ENCODE results near the gene ARMC9.
"Not testable (repeated sequence)": the region's sequence is repeated elsewhere in the genome, so short reads cannot be mapped to it uniquely, and the experiment has no call there.

Gene ARMC9

DNA sequence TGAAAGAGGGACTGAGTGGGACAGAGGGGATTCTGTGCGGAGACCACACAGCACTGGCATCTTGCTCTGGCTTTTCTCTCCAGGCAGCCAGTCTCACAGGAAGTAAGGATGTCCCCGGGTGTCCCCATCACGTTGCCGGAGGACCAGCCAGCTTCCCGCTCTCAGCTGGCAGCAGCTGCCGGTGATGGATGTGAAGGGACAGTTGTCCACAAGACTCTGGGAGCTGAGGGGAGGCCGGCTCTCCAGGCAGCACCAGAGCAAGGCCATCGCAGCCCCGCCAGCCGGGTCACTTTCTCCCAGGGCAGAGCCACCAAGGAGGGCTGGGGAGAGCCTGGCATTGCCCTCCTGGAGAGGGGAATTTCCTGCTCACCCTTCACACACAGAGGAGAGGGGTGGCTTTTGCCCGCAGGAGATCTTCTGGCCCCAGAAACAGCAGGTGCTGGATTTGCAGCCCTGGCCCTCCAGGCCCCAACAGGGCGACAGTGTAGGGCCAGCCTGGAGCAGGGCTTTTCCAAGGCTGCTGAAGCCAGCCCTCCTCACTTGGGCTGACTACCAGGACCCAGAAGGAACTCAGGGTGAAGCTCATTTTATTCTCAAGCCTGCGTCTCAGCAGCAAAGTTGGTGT lies 173.1 kb downstream of the ARMC9 start:
- Histone ChIP-seq H3K4me1 (ENCODE audit: insufficient read depth, low read length) (peaks cover 33% of the 10 kb centered on the region), H3K9me3 (ENCODE audit: control insufficient read depth, insufficient read depth, low read length) (no peaks in the 10 kb centered on the region), H3K36me3 (ENCODE audit: insufficient read depth, low read length) (no peaks in the 10 kb centered on the region), H3K9ac (ENCODE audit: low read depth, low read length) (no peak overlapping the region)

DNA sequence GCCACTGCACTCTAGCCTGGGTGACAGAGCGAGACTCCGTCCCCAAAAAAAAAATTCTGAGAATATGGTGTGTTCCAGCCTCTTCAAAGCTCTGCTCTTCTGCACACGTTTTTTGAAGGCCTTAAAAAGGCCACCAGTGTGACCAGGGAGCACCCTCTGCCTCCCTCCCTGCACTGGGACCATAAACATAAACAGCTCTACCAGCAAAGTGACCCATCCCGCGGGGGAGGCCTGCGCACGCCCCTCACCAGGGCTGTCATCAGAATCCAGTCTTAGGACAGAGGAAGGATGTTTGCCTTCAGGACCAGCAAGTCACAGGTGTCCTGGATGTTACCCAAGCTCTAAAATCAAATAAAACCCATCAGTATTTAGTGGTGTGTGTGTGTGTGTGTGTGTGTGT lies 173.9 kb downstream of the ARMC9 start:
- Histone ChIP-seq H3K36me3 (ENCODE audit: insufficient read depth, low read length) (no peaks in the 10 kb centered on the region), H3K9me3 (ENCODE audit: control insufficient read depth, insufficient read depth, low read length) (no peaks in the 10 kb centered on the region), H3K4me1 (ENCODE audit: insufficient read depth, low read length) (peaks cover 38% of the 10 kb centered on the region), H3K9ac (ENCODE audit: low read depth, low read length) (no peak overlapping the region)

DNA sequence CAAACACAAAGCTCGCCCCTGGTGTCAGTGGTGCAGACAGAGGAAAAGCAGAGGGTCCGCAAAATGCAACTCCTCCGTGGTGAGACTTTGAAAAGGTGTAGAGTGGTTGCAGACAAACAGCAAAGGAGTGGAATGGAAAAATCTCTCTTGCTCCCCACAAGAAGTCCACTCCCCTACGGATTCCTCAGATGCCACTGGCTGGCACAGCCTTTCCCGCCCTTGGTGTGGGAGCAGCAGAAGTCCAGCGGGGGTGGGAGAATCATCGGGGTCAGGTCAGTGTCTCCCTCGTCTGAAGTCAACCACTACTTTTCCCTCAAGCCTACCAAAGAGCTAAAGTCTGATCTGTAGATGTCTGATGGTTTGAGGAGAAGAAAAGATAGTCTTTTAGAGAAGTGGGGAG lies 174.8 kb downstream of the ARMC9 start:
- peaks cover 44% of the 10 kb centered on the region for H3K4me1 ChIP-seq (ENCODE audit: insufficient read depth, low read length)
- no peaks in the 10 kb centered on the region for H3K36me3 ChIP-seq (ENCODE audit: insufficient read depth, low read length)
- no peak overlapping the region for H3K9ac ChIP-seq (ENCODE audit: low read depth, low read length)
- H3K9me3 ChIP-seq (ENCODE audit: control insufficient read depth, insufficient read depth, low read length), result no peaks in the 10 kb centered on the region

DNA sequence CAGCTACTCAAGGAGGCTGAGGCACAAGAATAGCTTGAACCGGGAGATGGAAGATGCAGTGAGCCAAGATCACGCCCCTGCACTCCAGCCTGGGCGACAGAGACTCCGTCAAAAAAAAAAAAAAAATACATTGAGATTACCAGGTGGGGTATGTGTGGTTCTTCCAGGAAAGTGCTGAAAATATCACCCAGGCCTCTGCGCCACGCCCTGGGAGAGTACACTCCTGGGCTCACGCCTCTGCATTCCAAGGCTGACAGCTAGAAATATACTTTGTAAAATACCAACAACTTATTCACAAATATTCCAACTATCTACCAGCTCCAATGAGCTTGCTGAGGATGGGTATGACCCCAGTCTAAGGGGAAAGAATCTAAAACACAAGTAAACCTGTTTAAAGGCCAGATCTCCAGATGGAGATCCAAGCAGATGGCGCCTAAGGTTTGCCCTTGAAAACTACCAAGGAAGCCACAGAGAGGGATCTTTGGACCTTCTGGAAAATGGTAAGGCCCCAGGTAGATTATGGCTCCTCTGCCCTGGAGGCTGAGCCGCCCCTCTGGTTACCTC lies 175.4 kb downstream of the ARMC9 start:
- no peaks in the 10 kb centered on the region for H3K9me3 ChIP-seq (ENCODE audit: control insufficient read depth, insufficient read depth, low read length)
- no peak overlapping the region for H3K9ac ChIP-seq (ENCODE audit: low read depth, low read length)
- H3K4me1 ChIP-seq (ENCODE audit: insufficient read depth, low read length), result peaks cover 50% of the 10 kb centered on the region
- H3K36me3 ChIP-seq (ENCODE audit: insufficient read depth, low read length), result no peaks in the 10 kb centered on the region

DNA sequence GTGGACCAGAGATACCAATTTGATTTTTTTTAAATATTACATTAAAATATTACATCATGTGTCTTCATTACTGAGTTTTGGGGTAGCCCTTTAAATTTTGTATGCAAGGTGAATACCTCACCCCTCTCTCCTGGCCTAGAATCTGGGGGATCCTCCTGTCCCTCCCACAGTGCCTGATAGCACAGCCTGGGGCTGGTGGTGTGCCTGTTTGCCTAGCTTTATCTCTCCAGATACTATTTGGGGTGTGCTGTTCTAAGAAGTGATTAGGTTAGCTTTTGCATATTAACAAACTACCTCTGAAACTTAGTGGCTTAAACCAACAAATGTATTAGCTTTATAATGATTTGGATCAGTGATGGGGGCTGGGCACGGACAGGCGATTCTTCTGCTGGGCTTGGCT lies 176.3 kb downstream of the ARMC9 start:
- H3K4me1 ChIP-seq (ENCODE audit: insufficient read depth, low read length), result peaks cover 54% of the 10 kb centered on the region
- no peaks in the 10 kb centered on the region for H3K9me3 ChIP-seq (ENCODE audit: control insufficient read depth, insufficient read depth, low read length)
- H3K9ac ChIP-seq (ENCODE audit: low read depth, low read length), result no peak overlapping the region
- H3K36me3 ChIP-seq (ENCODE audit: insufficient read depth, low read length), result no peaks in the 10 kb centered on the region

DNA sequence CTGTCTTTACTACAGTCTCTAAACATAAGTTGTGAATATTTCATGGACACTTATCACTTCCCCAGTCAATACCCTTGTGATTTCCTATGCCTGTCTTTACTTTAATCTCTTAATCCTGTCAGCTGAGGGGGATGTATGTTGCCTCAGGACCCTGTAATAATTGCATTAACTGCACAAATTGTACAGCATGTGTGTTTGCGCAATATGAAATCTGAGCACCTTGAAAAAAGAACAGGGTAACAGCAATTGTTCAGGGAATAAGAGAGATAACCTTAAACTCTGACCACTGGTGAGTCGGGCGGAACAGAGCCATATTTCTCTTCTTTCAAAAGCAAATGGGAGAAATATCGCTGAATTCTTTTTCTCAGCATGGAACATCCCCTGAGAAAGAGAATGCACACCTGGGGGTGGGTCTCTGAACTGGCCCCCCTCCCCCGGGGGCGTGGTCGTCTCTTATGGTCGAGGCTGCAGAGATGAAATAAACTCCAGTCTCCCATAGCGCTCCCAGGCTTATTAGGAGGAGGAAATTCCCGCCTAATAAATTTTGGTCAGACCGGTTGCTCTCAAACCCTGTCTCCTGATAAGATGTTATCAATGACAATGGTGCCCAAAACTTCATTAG lies 177.7 kb downstream of the ARMC9 start:
- not testable (repeated sequence) for H3K9ac ChIP-seq (ENCODE audit: low read depth, low read length); H3K36me3 ChIP-seq (ENCODE audit: insufficient read depth, low read length); H3K9me3 ChIP-seq (ENCODE audit: control insufficient read depth, insufficient read depth, low read length)
- H3K4me1 ChIP-seq (ENCODE audit: insufficient read depth, low read length), result peaks cover 44% of the 10 kb centered on the region

DNA sequence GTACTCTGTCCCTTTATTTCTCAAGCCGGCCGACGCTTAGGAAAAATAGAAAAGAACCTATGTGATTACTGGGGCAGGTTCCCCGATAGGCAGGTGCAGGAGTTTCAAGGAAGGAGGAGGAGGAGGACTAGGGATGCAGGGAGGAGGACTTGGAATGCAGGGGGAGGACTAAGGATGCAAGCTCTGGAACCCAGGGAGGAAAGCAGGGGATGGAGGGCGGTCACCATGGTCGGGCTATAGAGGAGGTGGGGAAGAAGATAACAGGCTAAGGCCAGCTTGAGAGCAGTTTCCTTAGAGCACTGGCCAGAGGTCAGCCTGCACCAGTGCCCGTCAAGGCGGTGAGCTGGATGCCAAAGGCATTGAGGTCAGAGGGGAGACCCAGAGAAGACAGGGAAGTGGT lies 178.4 kb downstream of the ARMC9 start:
- Histone ChIP-seq H3K9ac (ENCODE audit: low read depth, low read length) (no peak overlapping the region), H3K36me3 (ENCODE audit: insufficient read depth, low read length) (no peaks in the 10 kb centered on the region), H3K4me1 (ENCODE audit: insufficient read depth, low read length) (peaks cover 36% of the 10 kb centered on the region), H3K9me3 (ENCODE audit: control insufficient read depth, insufficient read depth, low read length) (no peaks in the 10 kb centered on the region)

DNA sequence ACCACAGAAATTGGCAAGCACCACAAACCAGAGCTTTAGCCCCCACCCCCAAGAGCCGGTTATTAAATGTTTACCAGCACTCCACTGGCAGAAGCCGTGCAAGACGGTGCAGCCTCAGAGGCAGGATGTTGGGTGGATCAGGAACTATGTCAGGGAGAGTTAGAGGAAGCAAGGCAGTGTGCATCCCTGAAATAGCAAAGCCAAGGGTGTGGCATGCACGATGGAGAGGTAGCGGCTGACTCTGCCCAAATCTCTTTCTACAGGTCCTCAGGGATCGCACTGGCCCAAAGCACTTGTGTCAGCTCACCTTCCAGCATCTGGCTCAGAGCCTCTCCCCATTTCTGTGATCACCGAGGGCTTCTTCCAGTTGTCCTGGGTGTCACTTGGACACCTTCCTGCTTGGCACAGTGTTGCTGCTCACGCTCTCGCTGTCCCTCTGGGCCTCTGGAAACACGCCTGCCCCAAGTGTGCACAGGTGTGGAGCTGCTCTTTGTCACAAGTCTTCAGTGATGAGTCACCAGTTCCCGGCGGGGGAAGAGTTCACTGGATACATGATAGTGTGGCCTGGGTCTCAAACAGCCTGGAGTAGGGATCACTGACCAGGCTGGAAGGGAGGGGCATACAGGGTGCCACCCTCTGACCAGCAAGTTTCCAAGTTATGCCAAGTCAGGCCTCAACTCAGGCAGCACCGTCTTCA lies 179.7 kb downstream of the ARMC9 start:
- Histone ChIP-seq H3K9ac (ENCODE audit: low read depth, low read length) (no peak overlapping the region), H3K9me3 (ENCODE audit: control insufficient read depth, insufficient read depth, low read length) (no peaks in the 10 kb centered on the region), H3K36me3 (ENCODE audit: insufficient read depth, low read length) (no peaks in the 10 kb centered on the region), H3K4me1 (ENCODE audit: insufficient read depth, low read length) (peaks cover 36% of the 10 kb centered on the region)

DNA sequence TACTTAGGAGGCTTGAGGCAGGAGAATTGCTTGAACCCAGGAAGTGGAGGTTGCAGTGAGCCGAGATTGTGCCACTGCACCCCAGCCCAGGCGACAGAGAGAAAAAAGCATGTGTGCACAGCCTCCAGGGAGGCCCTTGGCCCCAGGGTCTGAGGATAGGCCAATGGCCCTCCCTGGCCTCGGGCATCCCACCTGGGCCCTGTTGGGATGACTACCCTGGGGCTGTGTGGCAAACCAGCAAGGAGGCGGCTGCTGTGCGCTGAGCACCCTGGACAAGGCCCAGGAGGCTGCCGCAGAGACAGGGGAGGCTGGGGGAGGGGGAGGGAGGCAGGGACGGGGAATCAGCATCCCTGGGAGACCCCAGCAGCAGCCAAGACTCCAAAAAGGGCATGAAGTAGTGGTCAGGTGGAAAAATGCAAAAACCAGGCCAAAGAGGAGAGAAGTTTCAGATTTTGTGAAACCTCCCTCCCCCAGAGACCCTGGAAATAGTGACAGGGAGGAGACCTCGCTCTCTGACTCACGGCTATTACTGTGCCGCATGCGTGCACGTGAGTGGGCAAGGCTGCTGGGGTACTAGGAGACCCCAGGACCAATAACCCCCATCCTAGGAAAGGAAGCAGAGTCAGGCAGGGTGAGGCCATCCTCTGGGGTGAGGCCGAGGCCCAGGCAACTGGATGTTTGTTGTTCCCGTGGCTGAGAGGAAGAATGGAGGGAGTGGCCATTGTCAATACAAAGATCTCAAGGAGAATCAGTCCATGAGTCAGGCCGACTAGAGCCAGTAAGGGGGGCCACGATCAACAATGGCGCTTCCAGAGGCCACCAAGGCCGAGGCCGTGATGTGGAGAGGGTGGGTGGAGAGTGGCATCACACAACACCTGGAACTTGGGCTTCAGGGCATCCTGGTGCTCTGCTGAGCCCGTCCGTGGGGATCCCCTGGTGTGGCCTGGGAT lies 181.1 kb downstream of the ARMC9 start:
- no peaks in the 10 kb centered on the region for H3K36me3 ChIP-seq (ENCODE audit: insufficient read depth, low read length)
- H3K9me3 ChIP-seq (ENCODE audit: control insufficient read depth, insufficient read depth, low read length), result no peaks in the 10 kb centered on the region
- peaks cover 36% of the 10 kb centered on the region for H3K4me1 ChIP-seq (ENCODE audit: insufficient read depth, low read length)
- H3K9ac ChIP-seq (ENCODE audit: low read depth, low read length), result no peak overlapping the region

DNA sequence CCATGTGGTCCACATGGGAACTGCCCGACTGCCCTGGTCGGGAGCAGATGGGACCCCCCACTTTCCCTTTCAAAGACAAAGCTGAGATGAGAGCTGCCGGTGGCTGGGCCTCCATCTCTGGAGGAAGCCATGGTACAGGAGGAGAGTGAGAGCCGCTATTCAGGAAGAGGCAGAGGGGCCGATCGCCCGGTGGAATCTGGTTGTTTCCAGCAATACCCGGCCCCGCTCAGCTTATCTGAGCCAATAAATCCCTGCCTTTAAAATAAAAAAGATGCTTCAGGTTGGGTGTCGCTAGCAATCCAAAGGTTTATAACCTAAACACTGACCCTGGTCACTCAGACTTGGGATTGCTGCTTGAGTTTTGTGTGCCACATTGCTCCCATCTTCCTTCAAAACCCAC lies 181.9 kb downstream of the ARMC9 start:
- Histone ChIP-seq H3K9ac (ENCODE audit: low read depth, low read length) (no peak overlapping the region), H3K4me1 (ENCODE audit: insufficient read depth, low read length) (peaks cover 30% of the 10 kb centered on the region), H3K9me3 (ENCODE audit: control insufficient read depth, insufficient read depth, low read length) (no peaks in the 10 kb centered on the region), H3K36me3 (ENCODE audit: insufficient read depth, low read length) (no peaks in the 10 kb centered on the region)

DNA sequence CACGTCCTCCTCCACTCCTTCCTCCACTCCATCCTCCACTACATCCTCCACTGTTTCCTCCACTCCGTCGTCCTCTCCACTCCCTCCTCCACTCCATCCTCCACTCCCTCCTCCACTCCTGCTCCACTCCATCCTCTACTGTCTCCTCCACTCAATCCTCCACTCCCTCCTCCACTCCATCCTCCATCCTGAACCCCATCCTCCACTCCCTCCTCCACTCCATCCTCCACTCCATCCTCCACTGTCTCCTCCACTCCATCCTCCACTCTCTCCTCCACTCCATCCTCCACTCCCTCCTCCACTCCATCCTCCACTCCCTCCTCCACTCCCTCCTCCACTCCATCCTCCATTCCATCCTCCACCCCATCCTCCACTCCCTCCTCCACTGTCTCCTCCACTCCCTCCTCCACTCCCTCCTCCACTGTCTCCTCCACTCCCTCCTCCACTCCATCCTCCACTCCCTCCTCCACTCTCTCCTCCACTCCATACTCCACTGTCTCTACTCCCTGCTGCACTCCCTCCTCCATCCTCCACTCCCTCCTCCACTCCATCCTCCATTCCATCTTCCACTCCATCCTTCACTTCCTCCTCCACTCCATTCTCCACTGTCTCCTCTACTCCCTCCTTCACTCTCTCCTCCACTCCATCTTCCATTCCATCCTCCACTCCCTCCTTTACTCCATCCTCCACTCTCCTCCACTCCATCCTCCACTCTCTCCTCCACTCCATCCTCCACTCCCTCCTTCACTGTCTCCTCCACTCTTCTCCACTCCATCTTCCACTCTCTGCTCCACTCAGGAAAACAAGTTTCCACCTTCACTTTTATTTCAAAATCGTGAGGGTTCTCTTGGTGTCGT lies 182.8 kb downstream of the ARMC9 start:
- Histone ChIP-seq H3K9me3 (ENCODE audit: control insufficient read depth, insufficient read depth, low read length) (no peaks in the 10 kb centered on the region), H3K9ac (ENCODE audit: low read depth, low read length) (no peak overlapping the region), H3K4me1 (ENCODE audit: insufficient read depth, low read length) (peaks cover 24% of the 10 kb centered on the region), H3K36me3 (ENCODE audit: insufficient read depth, low read length) (no peaks in the 10 kb centered on the region)

DNA sequence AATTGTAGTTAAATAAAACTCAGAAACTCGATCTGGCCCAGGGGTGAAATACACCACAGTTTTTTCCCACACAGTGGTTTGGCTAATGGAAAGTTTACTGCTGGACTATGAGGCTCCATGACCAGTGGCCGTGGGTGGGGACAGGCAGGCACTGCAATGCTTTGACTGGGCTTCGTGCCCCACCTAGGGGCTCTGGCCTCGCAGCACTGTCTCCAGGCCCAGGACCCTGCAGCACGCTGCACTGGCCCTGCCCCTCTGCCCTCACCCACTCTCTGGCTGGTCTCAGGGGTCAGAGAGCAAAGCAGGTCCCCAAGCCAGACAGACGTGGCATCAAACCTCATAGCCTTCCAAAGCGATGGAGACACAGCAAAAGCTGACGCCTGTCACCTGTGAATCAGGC lies 183.7 kb downstream of the ARMC9 start:
- no peaks in the 10 kb centered on the region for H3K36me3 ChIP-seq (ENCODE audit: insufficient read depth, low read length)
- H3K9me3 ChIP-seq (ENCODE audit: control insufficient read depth, insufficient read depth, low read length), result no peaks in the 10 kb centered on the region

DNA sequence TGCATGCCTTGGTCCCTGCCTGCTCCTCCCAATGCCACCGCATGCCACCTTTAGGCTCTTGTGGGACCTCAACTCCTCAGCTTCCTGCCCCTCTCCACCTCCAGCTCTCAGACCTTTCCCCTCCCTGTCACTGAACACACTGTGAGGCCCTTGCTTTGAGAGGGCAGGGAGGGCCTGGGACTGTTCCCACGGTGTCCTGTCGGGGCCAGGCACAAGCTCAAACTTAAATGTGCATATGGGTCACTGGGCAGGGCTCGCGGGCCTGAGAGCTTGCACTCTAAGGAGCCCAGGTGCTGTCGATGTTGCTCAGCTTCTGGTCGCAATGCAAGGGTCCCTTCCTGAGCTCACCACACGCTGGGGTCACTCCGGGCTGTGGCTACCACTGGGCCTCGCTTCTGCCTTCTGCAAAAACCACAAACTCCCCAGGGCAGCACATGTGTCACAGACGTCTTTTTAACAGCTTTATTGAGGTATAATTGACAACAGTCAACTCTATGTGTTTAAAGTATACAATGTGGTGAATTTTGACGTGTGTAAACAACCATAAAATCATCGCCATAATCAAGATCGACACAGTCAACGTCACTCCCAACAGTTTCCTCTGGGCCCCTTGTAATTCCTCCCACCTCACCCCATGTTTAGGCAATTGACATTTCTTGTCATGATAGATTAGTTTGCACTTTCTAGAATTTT lies 185.1 kb downstream of the ARMC9 start:
- Histone ChIP-seq H3K9me3 (ENCODE audit: control insufficient read depth, insufficient read depth, low read length) (no peaks in the 10 kb centered on the region), H3K36me3 (ENCODE audit: insufficient read depth, low read length) (no peaks in the 10 kb centered on the region), H3K9ac (ENCODE audit: low read depth, low read length) (no peak overlapping the region), H3K4me1 (ENCODE audit: insufficient read depth, low read length) (peaks cover 12% of the 10 kb centered on the region; the same call in 1 of the 2 replicates)

More for the DNA sequence above, 183.7 kb downstream of the ARMC9 start:
- Histone ChIP-seq H3K4me1 (ENCODE audit: insufficient read depth, low read length) (peaks cover 20% of the 10 kb centered on the region), H3K9ac (ENCODE audit: low read depth, low read length) (no peak overlapping the region)
